CD4-positive, CD25-positive, alpha-beta regulatory T cell (primary cell): ENCODE results near the gene KRT38. TPM values are rescaled to one million over a fixed set of nuclear protein-coding genes. Genes with fewer than 3 reads are reported as not detected.
A peak's percentile ranks its signal among the peaks of the same experiment; 100 is the strongest.

ENCODE experiments used
- ATAC-seq, 2 donors: fragments of 150-1000 bp; cut with Tn5 transposase; one replicate each; pipeline ENCODE4 v1.10.0; 2021; ENCODE audit warnings: low read depth in 2 of 2, moderate number of reproducible peaks in 2 of 2, moderate library complexity in 1 of 2
- DNase-seq, 3 donors: peaks; one replicate each; pipeline versions ENCODE4 v3.0.0 to v3.0.0-alpha.2; 2012 to 2022; ENCODE audit warnings: mixed read lengths in 1 of 3
- H3K27ac ChIP-seq: one replicate; pipeline ENCODE4 v1.7.0; 2013; ENCODE audit warnings: mild to moderate bottlenecking, low read length; ENCODE audit not compliant: insufficient read depth, poor library complexity, severe bottlenecking
- H3K27me3 ChIP-seq: one replicate; pipeline ENCODE4 v1.7.0; 2013; ENCODE audit warnings: low read length; ENCODE audit not compliant: control insufficient read depth, insufficient read depth
- H3K36me3 ChIP-seq: one replicate; pipeline ENCODE4 v1.7.0; 2013; ENCODE audit warnings: mild to moderate bottlenecking, low read length, moderate library complexity; ENCODE audit not compliant: control insufficient read depth, insufficient read depth
- H3K4me1 ChIP-seq: 2 replicates; pipeline ENCODE4 v1.7.0; 2013; ENCODE audit warnings: mild to moderate bottlenecking, low read length; ENCODE audit not compliant: insufficient read depth, control insufficient read depth, poor library complexity, severe bottlenecking
- H3K4me3 ChIP-seq: one replicate; pipeline ENCODE4 v1.7.0; 2013; ENCODE audit warnings: low read depth, mild to moderate bottlenecking, low read length, moderate library complexity
- H3K9me3 ChIP-seq, 2 experiments: 1 replicate in 1 of 2; 2 replicates in 1 of 2; pipeline ENCODE4 v1.7.0; 2013; ENCODE audit warnings: low read length in 2 of 2, mild to moderate bottlenecking in 1 of 2, moderate library complexity in 1 of 2; ENCODE audit not compliant: control insufficient read depth in 2 of 2
- H3K27ac Mint-ChIP-seq, 3 donors: one replicate each; pipeline ENCODE4 v1.8.0; 2020 to 2022; ENCODE audit warnings: mild to moderate bottlenecking in 3 of 3, mixed read lengths in 3 of 3, moderate library complexity in 2 of 3
- H3K27me3 Mint-ChIP-seq: one replicate; pipeline ENCODE4 v1.8.0; 2022; ENCODE audit warnings: mild to moderate bottlenecking, mixed read lengths
- H3K36me3 Mint-ChIP-seq: one replicate; pipeline ENCODE4 v1.8.0; 2020; ENCODE audit warnings: mixed read lengths
- H3K4me1 Mint-ChIP-seq, 4 donors: one replicate each; pipeline ENCODE4 v1.8.0; 2020 to 2022; ENCODE audit warnings: mixed read lengths in 4 of 4, mild to moderate bottlenecking in 1 of 4
- H3K4me3 Mint-ChIP-seq, 4 donors: one replicate each; pipeline ENCODE4 v1.8.0; 2020 to 2022; ENCODE audit warnings: mild to moderate bottlenecking in 4 of 4, mixed read lengths in 4 of 4, moderate library complexity in 3 of 4
- H3K9me3 Mint-ChIP-seq, 7 donors: one replicate each; pipeline ENCODE4 v1.8.0; 2020 to 2022; ENCODE audit warnings: mixed read lengths in 7 of 7, mild to moderate bottlenecking in 3 of 7, moderate library complexity in 2 of 7
- polyA plus RNA-seq, 4 donors: library from polyadenylated mRNA; unstranded; fragments of 300-500 nt; fragmentation: Illumina TruSeq; gene quantifications; one replicate each; pipeline ENCODE4 v1.2.3, GENCODE V29; 2021
- total RNA-seq: library from RNA; stranded (reverse); gene quantifications from one replicate; pipeline ENCODE4 v1.2.3, GENCODE V29; 2022

KRT38 gene
- total and polyA plus RNA-seq, 5 donors from 2014 or later: not detected

DNA sequence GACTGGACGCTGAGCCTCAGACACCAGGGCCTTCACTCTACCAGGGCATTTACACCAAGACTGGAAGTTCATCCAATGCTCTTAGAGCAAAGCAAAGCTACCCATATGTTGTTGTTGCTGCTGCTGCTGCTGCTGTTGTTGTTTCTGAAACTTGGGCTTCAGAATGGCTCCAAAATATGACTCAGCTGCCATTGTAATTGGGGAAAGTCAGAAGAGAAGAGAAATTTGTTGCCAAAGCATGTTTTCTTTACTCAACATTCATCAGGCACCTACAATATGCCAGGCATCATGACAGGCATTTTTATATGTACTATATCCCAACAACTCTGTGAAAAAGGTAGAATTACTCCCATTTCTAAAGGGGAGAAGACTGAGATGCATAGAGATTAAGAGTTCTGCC is 14.5 kb upstream of the KRT38 start:
- no peak for ATAC-seq
- H3K4me1 Mint-ChIP-seq: no peaks in the 10 kb centered on the region
- DNase-seq: no peak
- peaks cover 2% of the 10 kb centered on the region for H3K27me3 ChIP-seq
- no peaks in the 10 kb centered on the region for H3K9me3 ChIP-seq
- H3K27me3 Mint-ChIP-seq: peaks cover 10% of the 10 kb centered on the region
- no peak overlapping the region for H3K4me3 Mint-ChIP-seq
- no peak overlapping the region for H3K27ac ChIP-seq
- peaks cover 0 to 2% (median 0%) of the 10 kb centered on the region in 7 donors for H3K9me3 Mint-ChIP-seq
- no peak overlapping the region for H3K4me3 ChIP-seq
- no peaks in the 10 kb centered on the region for H3K36me3 ChIP-seq
- H3K27ac Mint-ChIP-seq: no peak overlapping the region
- H3K36me3 Mint-ChIP-seq: no peaks in the 10 kb centered on the region
- H3K4me1 ChIP-seq: no peaks in the 10 kb centered on the region

DNA sequence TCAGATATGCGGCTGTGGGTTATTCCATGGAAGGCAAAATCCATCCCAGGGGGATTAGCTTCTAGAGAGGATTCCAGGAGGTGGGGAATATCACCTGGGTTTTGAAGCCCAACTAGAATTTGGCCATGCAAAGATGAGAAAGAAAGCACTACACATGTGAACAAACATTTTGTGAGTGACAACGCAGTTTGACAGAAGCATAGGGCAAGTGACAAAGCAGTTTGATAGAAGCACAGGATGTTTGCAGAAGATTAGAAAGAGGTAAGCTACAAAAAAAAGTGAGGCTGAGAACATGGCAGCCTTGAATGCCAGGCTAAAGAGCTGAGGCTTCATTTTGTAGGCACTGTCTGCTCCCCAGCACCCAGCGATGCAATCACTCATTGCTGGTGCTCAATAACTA is 12.3 kb upstream of the KRT38 start:
- no peak overlapping the region for H3K27ac ChIP-seq
- Mint-ChIP-seq H3K36me3 (no peaks in the 10 kb centered on the region), H3K27me3 (peaks cover 10% of the 10 kb centered on the region), H3K9me3 (peaks cover 0 to 2% (median 0%) of the 10 kb centered on the region in 7 donors), H3K27ac (no peak overlapping the region), H3K4me3 (no peak overlapping the region), H3K4me1 (no peaks in the 10 kb centered on the region)
- DNase-seq (no peak), ATAC-seq (no peak)
- H3K9me3 ChIP-seq: no peaks in the 10 kb centered on the region
- no peaks in the 10 kb centered on the region for H3K4me1 ChIP-seq
- no peak overlapping the region for H3K4me3 ChIP-seq
- H3K36me3 ChIP-seq: no peaks in the 10 kb centered on the region
- peaks cover 5% of the 10 kb centered on the region for H3K27me3 ChIP-seq

DNA sequence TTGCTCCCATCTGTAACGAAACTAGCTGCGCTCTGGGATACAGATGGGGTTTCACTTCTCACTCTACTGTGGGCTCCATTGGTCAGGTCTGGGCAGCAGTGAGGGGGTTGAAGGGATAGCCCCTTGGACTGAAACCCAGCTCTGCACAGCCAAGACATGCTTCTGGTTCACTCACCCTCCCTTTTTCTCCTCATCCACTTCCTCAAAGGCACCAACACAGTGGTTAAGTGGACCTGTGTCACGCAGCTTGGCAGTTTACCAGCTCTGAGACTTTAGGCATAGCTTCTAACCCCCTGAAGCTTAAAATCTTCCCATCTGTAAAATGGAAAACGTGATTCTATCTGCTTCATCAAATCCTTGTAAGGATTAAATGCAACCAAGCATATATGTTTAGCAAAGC is 11.5 kb upstream of the KRT38 start:
- ATAC-seq (no peak), DNase-seq (no peak)
- Histone ChIP-seq H3K27ac (no peak overlapping the region), H3K36me3 (no peaks in the 10 kb centered on the region), H3K9me3 (no peaks in the 10 kb centered on the region), H3K27me3 (peaks cover 5% of the 10 kb centered on the region), H3K4me3 (no peak overlapping the region), H3K4me1 (no peaks in the 10 kb centered on the region)
- H3K27me3 Mint-ChIP-seq: peaks cover 10% of the 10 kb centered on the region
- no peak overlapping the region for H3K4me3 Mint-ChIP-seq
- no peak overlapping the region for H3K27ac Mint-ChIP-seq
- peaks cover 0 to 2% (median 0%) of the 10 kb centered on the region in 7 donors for H3K9me3 Mint-ChIP-seq
- H3K36me3 Mint-ChIP-seq: no peaks in the 10 kb centered on the region
- no peaks in the 10 kb centered on the region for H3K4me1 Mint-ChIP-seq

DNA sequence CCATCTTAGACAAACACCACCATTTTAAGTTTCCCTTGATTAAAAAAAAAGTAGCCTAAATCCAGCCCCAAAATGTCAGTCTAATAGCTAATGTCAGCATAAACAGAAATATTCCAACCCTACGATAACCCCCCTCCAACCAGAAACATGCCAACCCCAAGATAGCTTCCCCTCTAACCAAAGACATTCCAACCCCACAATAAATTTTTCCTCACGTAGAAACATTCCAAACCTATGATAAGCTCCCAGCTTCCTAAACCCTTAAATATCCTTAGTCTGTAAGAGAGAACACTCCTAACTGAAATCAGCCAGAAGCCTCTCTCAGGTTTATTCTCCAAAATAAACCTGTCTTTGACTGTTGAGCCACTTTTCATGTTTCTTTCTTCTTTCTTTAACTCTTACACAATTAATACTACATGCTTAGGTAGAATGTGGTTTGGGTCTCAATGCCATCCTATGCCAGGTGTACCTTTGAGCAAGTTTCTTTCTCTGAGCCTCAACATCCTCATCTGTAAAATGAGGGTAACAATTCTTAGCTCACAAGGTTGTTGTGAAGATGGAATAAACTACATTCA is 10.5 kb upstream of the KRT38 start:
- Histone ChIP-seq H3K27me3 (peaks cover 5% of the 10 kb centered on the region), H3K9me3 (no peaks in the 10 kb centered on the region), H3K4me1 (no peaks in the 10 kb centered on the region), H3K36me3 (no peaks in the 10 kb centered on the region), H3K4me3 (no peak overlapping the region), H3K27ac (no peak overlapping the region)
- Mint-ChIP-seq H3K4me3 (no peak overlapping the region), H3K27me3 (peaks cover 13% of the 10 kb centered on the region), H3K4me1 (no peaks in the 10 kb centered on the region), H3K27ac (peak overlapping the region in 1 of 3 donors; percentile 16), H3K36me3 (no peaks in the 10 kb centered on the region), H3K9me3 (peaks cover 0 to 2% (median 0%) of the 10 kb centered on the region in 7 donors)
- DNase-seq (no peak), ATAC-seq (no peak)

DNA sequence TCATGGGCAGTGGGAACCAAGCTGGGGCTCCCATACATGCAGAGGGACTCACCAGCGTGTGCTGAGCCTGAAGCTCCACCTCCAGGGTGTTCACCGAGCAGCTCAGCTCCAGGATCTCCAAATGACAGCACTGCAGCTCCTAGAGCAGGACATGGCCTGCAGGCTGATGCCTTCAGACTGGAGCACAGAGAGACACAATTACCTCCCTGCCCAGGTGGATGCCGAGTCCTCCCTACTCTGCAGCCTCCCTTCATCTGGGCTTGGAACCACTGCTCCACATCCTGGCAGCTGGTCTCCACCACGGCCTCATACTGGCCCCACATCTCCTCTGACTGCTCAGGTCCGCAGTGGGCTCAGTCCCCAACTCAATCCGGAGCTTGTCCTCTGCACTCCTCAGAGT is 8.2 kb upstream of the KRT38 start:
- Histone ChIP-seq H3K27ac (no peak overlapping the region), H3K9me3 (no peaks in the 10 kb centered on the region), H3K27me3 (peaks cover 9% of the 10 kb centered on the region), H3K36me3 (no peaks in the 10 kb centered on the region), H3K4me3 (no peak overlapping the region), H3K4me1 (no peaks in the 10 kb centered on the region)
- peaks cover 13% of the 10 kb centered on the region for H3K27me3 Mint-ChIP-seq
- no peak for DNase-seq
- peaks cover 0 to 2% (median 0%) of the 10 kb centered on the region in 7 donors for H3K9me3 Mint-ChIP-seq
- no peaks in the 10 kb centered on the region for H3K4me1 Mint-ChIP-seq
- no peaks in the 10 kb centered on the region for H3K36me3 Mint-ChIP-seq
- H3K27ac Mint-ChIP-seq: peak overlapping the region in 1 of 3 donors; percentile 31
- H3K4me3 Mint-ChIP-seq: no peak overlapping the region
- no peak for ATAC-seq

DNA sequence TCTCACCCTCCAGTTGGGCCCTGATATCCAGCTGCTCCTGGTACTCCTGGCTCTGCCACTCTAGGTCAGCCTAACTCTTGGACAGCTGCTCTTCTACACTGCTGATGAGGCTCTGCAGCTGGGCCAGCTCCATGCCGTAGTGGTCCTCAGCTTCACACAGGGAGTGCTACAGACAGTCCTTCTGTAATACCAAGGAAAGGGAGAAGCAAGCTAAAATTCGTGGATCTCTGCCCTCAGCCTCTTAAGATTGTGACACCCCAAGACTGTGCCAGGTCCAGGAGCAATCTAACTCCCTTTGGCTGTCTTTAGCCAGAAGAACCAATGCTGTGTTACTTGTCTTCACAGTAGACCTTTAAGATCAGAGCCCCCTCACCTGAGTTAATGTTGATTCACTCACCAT is 7.7 kb upstream of the KRT38 start:
- Mint-ChIP-seq H3K4me3 (no peak overlapping the region), H3K9me3 (peaks cover 0 to 2% (median 0%) of the 10 kb centered on the region in 7 donors), H3K4me1 (no peaks in the 10 kb centered on the region), H3K27me3 (peaks cover 13% of the 10 kb centered on the region), H3K27ac (no peak overlapping the region), H3K36me3 (no peaks in the 10 kb centered on the region)
- Histone ChIP-seq H3K27me3 (peaks cover 10% of the 10 kb centered on the region), H3K27ac (no peak overlapping the region), H3K9me3 (no peaks in the 10 kb centered on the region), H3K4me3 (no peak overlapping the region), H3K4me1 (no peaks in the 10 kb centered on the region), H3K36me3 (no peaks in the 10 kb centered on the region)
- ATAC-seq: no peak
- DNase-seq: no peak

DNA sequence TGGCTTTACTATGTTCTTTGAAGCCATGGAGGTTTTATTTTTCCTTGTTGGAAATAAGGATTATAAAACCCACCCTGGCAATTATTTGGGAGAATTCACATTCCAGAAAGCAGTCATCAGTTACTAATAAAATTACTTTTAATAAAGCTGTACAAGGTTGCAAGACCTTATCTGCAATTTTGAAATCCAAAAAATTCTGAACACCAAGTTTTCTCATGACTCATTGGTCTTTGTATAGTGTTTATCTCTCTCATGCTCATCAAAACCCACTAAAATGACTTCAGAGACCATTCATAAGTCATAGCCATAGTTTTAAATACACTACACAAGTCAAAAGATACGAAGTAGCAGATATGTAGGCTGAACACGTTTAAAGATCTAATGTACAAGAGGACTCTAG is 6.0 kb upstream of the KRT38 start:
- Histone ChIP-seq H3K4me3 (no peak overlapping the region), H3K27me3 (peaks cover 17% of the 10 kb centered on the region), H3K27ac (no peak overlapping the region), H3K36me3 (no peaks in the 10 kb centered on the region), H3K9me3 (no peaks in the 10 kb centered on the region), H3K4me1 (no peaks in the 10 kb centered on the region)
- ATAC-seq (no peak), DNase-seq (no peak)
- H3K27ac Mint-ChIP-seq: no peak overlapping the region
- H3K9me3 Mint-ChIP-seq: no peaks in the 10 kb centered on the region
- H3K4me3 Mint-ChIP-seq: no peak overlapping the region
- no peaks in the 10 kb centered on the region for H3K36me3 Mint-ChIP-seq
- H3K27me3 Mint-ChIP-seq: peaks cover 18% of the 10 kb centered on the region
- H3K4me1 Mint-ChIP-seq: no peaks in the 10 kb centered on the region

DNA sequence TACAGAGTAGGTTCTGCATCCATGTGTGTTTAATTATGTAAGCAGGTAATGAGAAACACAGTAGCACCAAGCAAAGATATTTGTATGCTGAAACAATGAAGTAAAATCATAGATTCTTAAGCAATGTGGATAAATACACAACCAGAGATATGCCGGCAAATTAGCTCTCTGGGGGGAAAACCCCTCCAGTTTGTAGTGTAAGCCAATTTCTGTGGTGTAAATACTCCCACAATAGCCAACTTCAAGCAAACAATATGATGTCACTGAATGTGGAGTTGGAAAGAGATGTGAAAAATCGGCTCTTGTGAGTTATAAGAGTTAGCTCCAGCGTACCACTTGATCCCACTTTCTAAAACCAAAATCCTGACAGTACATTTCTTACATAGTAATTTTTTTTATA is 3.9 kb upstream of the KRT38 start:
- Mint-ChIP-seq H3K9me3 (peaks cover 0 to 3% (median 0%) of the 10 kb centered on the region in 7 donors), H3K4me1 (no peaks in the 10 kb centered on the region), H3K4me3 (no peak overlapping the region), H3K27ac (no peak overlapping the region), H3K27me3 (peaks cover 15% of the 10 kb centered on the region), H3K36me3 (no peaks in the 10 kb centered on the region)
- Histone ChIP-seq H3K36me3 (no peaks in the 10 kb centered on the region), H3K27me3 (peaks cover 20% of the 10 kb centered on the region), H3K4me1 (no peaks in the 10 kb centered on the region), H3K9me3 (no peaks in the 10 kb centered on the region), H3K27ac (no peak overlapping the region), H3K4me3 (no peak overlapping the region)
- ATAC-seq: no peak
- no peak for DNase-seq
